BLaER1 treated with 17β-estradiol and CSF1 and Interleukin-3, amounts not matched to agents 10 nM and 100 nM (cell line): Measurements from ENCODE around the gene TMEM80.

Experiments
- H3K27ac ChIP-seq, 11 experiments: shearing (Covaris generic); formaldehyde crosslinking; 2 replicates each; pipeline ENCODE4 v1.8.1; 2022
- H3K27me3 ChIP-seq, 11 experiments: shearing (Covaris generic); formaldehyde crosslinking; 2 replicates each; pipeline ENCODE4 v1.8.1; 2022
- H3K36me3 ChIP-seq, 11 experiments: shearing (Covaris generic); formaldehyde crosslinking; 2 replicates each; pipeline ENCODE4 v1.8.1; 2022
- H3K4me1 ChIP-seq, 10 experiments: shearing (Covaris generic); formaldehyde crosslinking; 2 replicates each; pipeline ENCODE4 v1.8.1; 2022
- H3K4me2 ChIP-seq, 11 experiments: shearing (Covaris generic); formaldehyde crosslinking; 2 replicates each; pipeline ENCODE4 v1.8.1; 2022
- H3K4me3 ChIP-seq, 10 experiments: shearing (Covaris generic); formaldehyde crosslinking; 2 replicates each; pipeline ENCODE4 v1.8.1; 2022
- H3K9ac ChIP-seq, 11 experiments: shearing (Covaris generic); formaldehyde crosslinking; 2 replicates each; pipeline ENCODE4 v1.8.1; 2022
- H3K9me3 ChIP-seq, 11 experiments: shearing (Covaris generic); formaldehyde crosslinking; replicated peaks in 1 of 11; 2 replicates each; pipeline ENCODE4 v1.8.1; 2022
- H4K20me1 ChIP-seq, 11 experiments: shearing (Covaris generic); formaldehyde crosslinking; 2 replicates each; pipeline ENCODE4 v1.8.1; 2022
- Cebpa-rat ChIP-seq, 11 experiments: shearing (Covaris generic); IDR thresholded peaks; 2 replicates each; pipeline ENCODE4 v1.8.1; 2022

TMEM80 gene

GRCh38 chr11:742571-743201, 47.1 kb downstream of the TMEM80 start:
- H3K9ac ChIP-seq: no peak overlapping the region
- peaks cover 5 to 13% (median 10%) of the 10 kb centered on the region in 11 experiments; a peak in 20 of 22 replicates for H3K27me3 ChIP-seq
- H3K4me3 ChIP-seq: no peak overlapping the region
- H3K4me2 ChIP-seq: no peak overlapping the region
- peaks cover 15 to 24% (median 19%) of the 10 kb centered on the region in 10 experiments for H3K4me1 ChIP-seq
- peaks cover 0 to 4% (median 0%) of the 10 kb centered on the region in 11 experiments; a peak in 3 of 22 replicates for H4K20me1 ChIP-seq
- no peak for TF ChIP-seq Cebpa-rat (IDR thresholded peaks at IDR 0.05)
- no peak overlapping the region for H3K27ac ChIP-seq
- no peaks in the 10 kb centered on the region for H3K36me3 ChIP-seq
- H3K9me3 ChIP-seq: no peaks in the 10 kb centered on the region

- Histone ChIP-seq H3K27me3 (no peaks in the 10 kb centered on the region), H3K4me1 (peaks cover 27 to 38% (median 32%) of the 10 kb centered on the region in 10 experiments), H3K9me3 (no peaks in the 10 kb centered on the region), H3K9ac (no peak overlapping the region), H3K36me3 (peaks cover 0 to 11% (median 6%) of the 10 kb centered on the region in 11 experiments; a peak in 11 of 22 replicates), H3K27ac (no peak overlapping the region), H3K4me3 (no peak overlapping the region), H4K20me1 (peaks cover 12 to 30% (median 17%) of the 10 kb centered on the region in 11 experiments), H3K4me2 (peak overlapping the region in 6 of 11 experiments; percentile 11 to 99 (median 93); a peak in 4 of 22 replicates)
- no peak for TF ChIP-seq Cebpa-rat (IDR thresholded peaks at IDR 0.05)
Measured at GRCh38 chr11:745428-745827, 49.8 kb downstream of the TMEM80 start.

- Histone ChIP-seq H3K4me1 (peaks cover 33 to 48% (median 39%) of the 10 kb centered on the region in 10 experiments), H3K9me3 (no peaks in the 10 kb centered on the region), H3K36me3 (peaks cover 0 to 22% (median 17%) of the 10 kb centered on the region in 11 experiments; a peak in 16 of 22 replicates), H3K27me3 (no peaks in the 10 kb centered on the region), H3K27ac (peak overlapping the region in 9 of 11 experiments; percentile 92 to 99 (median 98); a peak in 18 of 22 replicates), H3K4me2 (peak overlapping the region; percentile 86 to 99 (median 95)), H3K4me3 (peak overlapping the region; percentile 88 to 100 (median 94)), H4K20me1 (peaks cover 23 to 41% (median 28%) of the 10 kb centered on the region in 11 experiments), H3K9ac (peak overlapping the region; percentile 93 to 99 (median 98))
- no peak for TF ChIP-seq Cebpa-rat (IDR thresholded peaks at IDR 0.05)
Measured at GRCh38 chr11:746289-747157, 50.9 kb downstream of the TMEM80 start.

GRCh38 chr11:747158-748006, 51.8 kb downstream of the TMEM80 start, which contains the start of gene TALDO1:
TALDO1 (plus strand) TSS chr11:747464; CDS start chr11:747482, 18 bp downstream.
- H4K20me1 ChIP-seq: peaks cover 32 to 49% (median 37%) of the 10 kb centered on the region in 11 experiments
- no peak for TF ChIP-seq Cebpa-rat (IDR thresholded peaks at IDR 0.05)
- H3K27ac ChIP-seq: peak within 1 kb of the TSS; percentile 86 to 99 (median 97)
- H3K4me2 ChIP-seq: peak within 1 kb of the TSS; percentile 88 to 99 (median 96)
- peak within 1 kb of the TSS; percentile 93 to 99 (median 98) for H3K9ac ChIP-seq
- H3K27me3 ChIP-seq: no peaks in the 10 kb centered on the region
- H3K4me1 ChIP-seq: peaks cover 33 to 48% (median 39%) of the 10 kb centered on the region in 10 experiments
- H3K9me3 ChIP-seq: no peaks in the 10 kb centered on the region
- peak within 1 kb of the TSS; percentile 88 to 100 (median 94) for H3K4me3 ChIP-seq
- peaks cover 8 to 30% (median 24%) of the 10 kb centered on the region in 11 experiments for H3K36me3 ChIP-seq

GRCh38 chr11:748007-748359, 52.4 kb downstream of the TMEM80 start:
- Histone ChIP-seq H3K4me3 (peak overlapping the region; percentile 88 to 100 (median 94)), H3K4me2 (peak overlapping the region; percentile 88 to 99 (median 96)), H3K27ac (peak overlapping the region; percentile 86 to 99 (median 97)), H3K36me3 (peaks cover 15 to 36% (median 30%) of the 10 kb centered on the region in 11 experiments), H3K9ac (peak overlapping the region; percentile 93 to 99 (median 98)), H4K20me1 (peaks cover 38 to 55% (median 43%) of the 10 kb centered on the region in 11 experiments), H3K9me3 (no peaks in the 10 kb centered on the region), H3K4me1 (peaks cover 30 to 51% (median 39%) of the 10 kb centered on the region in 10 experiments), H3K27me3 (no peaks in the 10 kb centered on the region)
- TF ChIP-seq Cebpa-rat (IDR thresholded peaks at IDR 0.05): no peak

- Histone ChIP-seq H3K4me2 (peak overlapping the region; percentile 88 to 99 (median 96)), H3K36me3 (peaks cover 15 to 53% (median 47%) of the 10 kb centered on the region in 11 experiments), H3K27ac (peak overlapping the region in 10 of 11 experiments; percentile 86 to 99 (median 98); a peak in 19 of 22 replicates), H3K9me3 (no peaks in the 10 kb centered on the region), H4K20me1 (peaks cover 54 to 73% (median 60%) of the 10 kb centered on the region in 11 experiments), H3K4me3 (peak overlapping the region in 8 of 10 experiments; percentile 88 to 99 (median 93); a peak in 15 of 20 replicates), H3K27me3 (no peaks in the 10 kb centered on the region), H3K9ac (peak overlapping the region; percentile 93 to 99 (median 98); a peak in 20 of 22 replicates), H3K4me1 (peaks cover 30 to 58% (median 39%) of the 10 kb centered on the region in 10 experiments)
- no peak for TF ChIP-seq Cebpa-rat (IDR thresholded peaks at IDR 0.05)
Measured at GRCh38 chr11:749731-750130, 54.1 kb downstream of the TMEM80 start.
